ENCODE measurements around the gene MTPN. TPM values are rescaled to one million over a fixed set of nuclear protein-coding genes. Genes with fewer than 3 reads are reported as not detected.

The MTPN gene
- polyA plus RNA-seq, 1 experiment, result 99.4 TPM

DNA sequence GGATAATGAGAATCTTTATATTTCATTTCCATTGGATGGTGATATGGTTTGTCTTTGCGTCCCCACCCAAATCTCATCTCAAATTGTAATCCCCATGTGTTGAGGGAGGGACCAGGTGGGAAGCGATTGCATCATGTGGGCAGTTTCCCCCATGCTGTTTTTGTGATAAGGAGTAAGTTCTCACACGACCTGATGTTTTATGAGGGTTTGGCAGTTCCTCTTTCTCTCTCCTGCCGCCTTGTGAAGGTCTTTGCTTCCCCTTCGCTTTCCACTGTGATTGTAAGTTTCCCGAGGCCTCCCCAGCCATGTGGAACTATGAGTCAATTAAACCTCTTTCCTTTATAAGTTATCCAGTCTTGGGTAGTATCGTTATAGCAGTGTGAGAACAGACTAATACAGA is 59.4 kb downstream of the MTPN start:
- H3K27me3 ChIP-seq (ENCODE audit: control insufficient read depth, insufficient read depth, low read length), result no peaks in the 10 kb centered on the region
- no peak for TF ChIP-seq CTCF (IDR thresholded peaks at IDR 0.05; ENCODE audit: insufficient read depth, low read depth, low read length)
- POLR2A ChIA-PET, result no interaction called here
- CTCF ChIA-PET, result no interaction called here
- no peak overlapping the region for H3K4me3 ChIP-seq (ENCODE audit: low read depth, low read length)
- H3K36me3 ChIP-seq (ENCODE audit: control insufficient read depth, insufficient read depth, low read length), result no peaks in the 10 kb centered on the region
- DNase-seq (ENCODE audit: low read depth), result no peak

GRCh38 chr7:135914346-135914745 is 62.8 kb downstream of the MTPN start:
- Histone ChIP-seq H3K36me3 (ENCODE audit: control insufficient read depth, insufficient read depth, low read length) (no peaks in the 10 kb centered on the region), H3K27me3 (ENCODE audit: control insufficient read depth, insufficient read depth, low read length) (no peaks in the 10 kb centered on the region), H3K4me3 (ENCODE audit: low read depth, low read length) (no peak overlapping the region)
- POLR2A ChIA-PET, result no interaction called here
- CTCF ChIA-PET, result no interaction called here
- no peak for TF ChIP-seq CTCF (IDR thresholded peaks at IDR 0.05; ENCODE audit: insufficient read depth, low read depth, low read length)
- no peak for DNase-seq (ENCODE audit: low read depth)

DNA sequence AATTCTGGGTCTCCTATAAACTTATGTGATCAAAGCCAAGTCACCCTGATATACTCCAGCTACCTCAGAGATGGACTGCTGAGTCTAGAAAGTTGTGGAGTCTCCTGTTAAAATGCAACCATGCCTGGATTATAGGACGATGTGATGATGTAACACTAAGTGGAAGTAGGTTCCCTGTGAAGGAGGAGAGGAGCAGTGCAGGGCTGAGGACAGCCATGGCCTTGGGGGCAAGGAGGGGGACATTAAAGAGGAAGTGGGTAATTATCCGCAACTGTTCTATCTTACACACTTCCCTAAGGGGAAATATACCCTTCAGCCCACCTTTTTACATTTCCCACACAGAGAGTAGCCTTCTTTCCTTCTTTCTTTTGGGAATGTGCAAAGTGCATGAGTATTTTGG is 63.8 kb downstream of the MTPN start:
- POLR2A ChIA-PET, result no interaction called here
- no peak for TF ChIP-seq CTCF (IDR thresholded peaks at IDR 0.05; ENCODE audit: insufficient read depth, low read depth, low read length)
- CTCF ChIA-PET, result no interaction called here
- Histone ChIP-seq H3K27me3 (ENCODE audit: control insufficient read depth, insufficient read depth, low read length) (no peaks in the 10 kb centered on the region), H3K4me3 (ENCODE audit: low read depth, low read length) (no peak overlapping the region), H3K36me3 (ENCODE audit: control insufficient read depth, insufficient read depth, low read length) (no peaks in the 10 kb centered on the region)
- DNase-seq (ENCODE audit: low read depth), result no peak

- Histone ChIP-seq H3K36me3 (ENCODE audit: control insufficient read depth, insufficient read depth, low read length) (no peaks in the 10 kb centered on the region), H3K4me3 (ENCODE audit: low read depth, low read length) (no peak overlapping the region), H3K27me3 (ENCODE audit: control insufficient read depth, insufficient read depth, low read length) (no peaks in the 10 kb centered on the region)
- ChIA-PET POLR2A (no interaction called here), CTCF (interaction anchor here (1.0 to 2.0 kb wide), 2 partner anchors 14 to 97 kb away, joined by 3 to 5 read pairs; no protein-coding TSS in a partner anchor)
- DNase-seq (ENCODE audit: low read depth), result no peak
- TF ChIP-seq CTCF (IDR thresholded peaks at IDR 0.05; ENCODE audit: insufficient read depth, low read depth, low read length), result no peak
Measured at GRCh38 chr7:135911099-135911498, 66.1 kb downstream of the MTPN start.

DNA sequence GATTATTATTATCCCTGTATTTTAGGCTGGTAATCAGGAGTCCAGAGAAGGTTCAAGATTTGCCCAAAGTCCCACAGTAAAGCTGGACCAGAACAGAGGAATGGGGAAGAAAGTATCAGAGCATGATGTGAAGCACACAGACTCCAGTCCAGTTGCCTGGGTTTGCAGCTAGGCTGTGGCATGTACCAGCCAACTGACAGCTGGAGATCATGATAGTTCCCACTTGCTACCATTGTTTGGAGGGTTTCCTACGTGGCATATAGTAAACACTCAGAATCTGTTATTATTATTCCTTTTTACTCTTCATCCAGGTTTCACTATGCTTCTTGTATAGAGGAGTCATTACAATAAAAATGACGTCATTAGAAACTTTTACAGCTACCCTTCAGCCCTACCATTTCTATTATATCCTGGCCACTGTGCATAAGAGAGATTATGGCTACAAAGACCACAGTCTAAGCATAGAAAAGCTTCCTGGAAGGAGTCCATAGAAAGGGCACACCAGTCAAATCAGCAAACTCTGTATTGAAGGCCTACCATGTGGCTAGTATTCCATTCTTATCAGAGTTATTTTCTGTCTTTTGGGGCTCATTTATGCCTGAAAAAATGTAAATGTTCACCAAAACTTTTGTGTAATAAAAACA is 66.6 kb downstream of the MTPN start:
- H3K27me3 ChIP-seq (ENCODE audit: control insufficient read depth, insufficient read depth, low read length), result no peaks in the 10 kb centered on the region
- TF ChIP-seq CTCF (IDR thresholded peaks at IDR 0.05; ENCODE audit: insufficient read depth, low read depth, low read length), result no peak
- no peak overlapping the region for H3K4me3 ChIP-seq (ENCODE audit: low read depth, low read length)
- ChIA-PET POLR2A (no interaction called here), CTCF (interaction anchor here (1.0 to 2.0 kb wide), 2 partner anchors 15 to 98 kb away, joined by 3 to 5 read pairs; no protein-coding TSS in a partner anchor)
- DNase-seq (ENCODE audit: low read depth), result no peak
- H3K36me3 ChIP-seq (ENCODE audit: control insufficient read depth, insufficient read depth, low read length), result no peaks in the 10 kb centered on the region

Measured in BJ (cell line).